ENCODE measurements around the gene RAG2.

- TF ChIP-seq, protein P1, sequence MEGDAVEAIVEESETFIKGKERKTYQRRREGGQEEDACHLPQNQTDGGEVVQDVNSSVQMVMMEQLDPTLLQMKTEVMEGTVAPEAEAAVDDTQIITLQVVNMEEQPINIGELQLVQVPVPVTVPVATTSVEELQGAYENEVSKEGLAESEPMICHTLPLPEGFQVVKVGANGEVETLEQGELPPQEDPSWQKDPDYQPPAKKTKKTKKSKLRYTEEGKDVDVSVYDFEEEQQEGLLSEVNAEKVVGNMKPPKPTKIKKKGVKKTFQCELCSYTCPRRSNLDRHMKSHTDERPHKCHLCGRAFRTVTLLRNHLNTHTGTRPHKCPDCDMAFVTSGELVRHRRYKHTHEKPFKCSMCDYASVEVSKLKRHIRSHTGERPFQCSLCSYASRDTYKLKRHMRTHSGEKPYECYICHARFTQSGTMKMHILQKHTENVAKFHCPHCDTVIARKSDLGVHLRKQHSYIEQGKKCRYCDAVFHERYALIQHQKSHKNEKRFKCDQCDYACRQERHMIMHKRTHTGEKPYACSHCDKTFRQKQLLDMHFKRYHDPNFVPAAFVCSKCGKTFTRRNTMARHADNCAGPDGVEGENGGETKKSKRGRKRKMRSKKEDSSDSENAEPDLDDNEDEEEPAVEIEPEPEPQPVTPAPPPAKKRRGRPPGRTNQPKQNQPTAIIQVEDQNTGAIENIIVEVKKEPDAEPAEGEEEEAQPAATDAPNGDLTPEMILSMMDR (tag by site-specific recombination; IDR thresholded peaks at IDR 0.05), result no peak
- TF ChIP-seq ZNF274 (IDR thresholded peaks at IDR 0.05; ENCODE audit: low read length) (no peak), ZNF274 (tag by site-specific recombination; IDR thresholded peaks at IDR 0.05; ENCODE audit: borderline replicate concordance) (no peak), ZNF529 (tag by site-specific recombination; IDR thresholded peaks at IDR 0.05; ENCODE audit: insufficient replicate concordance) (no peak), ZNF660 (tag by site-specific recombination; IDR thresholded peaks at IDR 0.05) (no peak), ZNF138 (tag by site-specific recombination; IDR thresholded peaks at IDR 0.05; ENCODE audit: borderline replicate concordance) (no peak), SP2 (tag by site-specific recombination; IDR thresholded peaks at IDR 0.05) (no peak), MZF1 (tag by site-specific recombination; IDR thresholded peaks at IDR 0.05; ENCODE audit: borderline replicate concordance) (no peak), ZBTB21 (tag by site-specific recombination; IDR thresholded peaks at IDR 0.05) (no peak), ZNF10 (tag by site-specific recombination; IDR thresholded peaks at IDR 0.05) (no peak), MYNN (tag by site-specific recombination; IDR thresholded peaks at IDR 0.05; ENCODE audit: borderline replicate concordance) (no peak)
- TF ChIP-seq, protein P2, sequence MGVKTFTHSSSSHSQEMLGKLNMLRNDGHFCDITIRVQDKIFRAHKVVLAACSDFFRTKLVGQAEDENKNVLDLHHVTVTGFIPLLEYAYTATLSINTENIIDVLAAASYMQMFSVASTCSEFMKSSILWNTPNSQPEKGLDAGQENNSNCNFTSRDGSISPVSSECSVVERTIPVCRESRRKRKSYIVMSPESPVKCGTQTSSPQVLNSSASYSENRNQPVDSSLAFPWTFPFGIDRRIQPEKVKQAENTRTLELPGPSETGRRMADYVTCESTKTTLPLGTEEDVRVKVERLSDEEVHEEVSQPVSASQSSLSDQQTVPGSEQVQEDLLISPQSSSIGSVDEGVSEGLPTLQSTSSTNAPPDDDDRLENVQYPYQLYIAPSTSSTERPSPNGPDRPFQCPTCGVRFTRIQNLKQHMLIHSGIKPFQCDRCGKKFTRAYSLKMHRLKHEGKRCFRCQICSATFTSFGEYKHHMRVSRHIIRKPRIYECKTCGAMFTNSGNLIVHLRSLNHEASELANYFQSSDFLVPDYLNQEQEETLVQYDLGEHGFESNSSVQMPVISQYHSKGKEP (tag by site-specific recombination; IDR thresholded peaks at IDR 0.05), result no peak
Observed at GRCh38 chr11:36588099-36588498, 9.9 kb downstream of the RAG2 start.
